Spleen (tissue), 7 donors: ENCODE data around the gene NFATC1.
A peak's percentile ranks its signal among the peaks of the same experiment; 100 is the strongest.

Experiments used
- CTCF ChIP-seq, 11 experiments: fragments of 200-600 bp in 7 of 11; fragments of 450-650 bp in 4 of 11; sonication (generic) in 4 of 11; IDR thresholded peaks in 8 of 11; conservative IDR thresholded peaks in 3 of 11; 1 replicate in 7 of 11; 2 replicates in 4 of 11; pipeline versions ENCODE4 v1.4.0 to v1.8.0; 2016 to 2021; ENCODE audit warnings: antibody characterized with exemption in 11 of 11, inconsistent platforms in 4 of 11, mild to moderate bottlenecking in 1 of 11
- POLR2A ChIP-seq, 3 donors: fragments of 450-650 bp; IDR thresholded peaks; one replicate each; pipeline ENCODE4 v1.5.1; 2017; ENCODE audit warnings: antibody characterized with exemption in 3 of 3, mild to moderate bottlenecking in 1 of 3
- POLR2AphosphoS5 ChIP-seq, 3 donors: sonication (generic); formaldehyde crosslinking; IDR thresholded peaks; one replicate each; pipeline ENCODE4 v1.5.1; 2017; ENCODE audit warnings: antibody characterized with exemption in 3 of 3
- donor health status: DM: no; HTN: no; CAD: no; lungs with moderate emphysema.
- donor health status: DM: no; HTN: no; CAD: no.
- donor health status: DM: no; HTN: no; CAD: no.

GRCh38 chr18:79446931-79447330, 51.2 kb downstream of the NFATC1 start:
- no peak for TF ChIP-seq CTCF (IDR thresholded peaks at IDR 0.05 in 8 of 11, conservative IDR thresholded peaks at IDR 0.05 in 3 of 11)
- peak in 1 of 3 donors; percentile 12 for TF ChIP-seq POLR2AphosphoS5 (IDR thresholded peaks at IDR 0.05)
- no peak for TF ChIP-seq POLR2A (IDR thresholded peaks at IDR 0.05)
